Stimulated activated memory B cell treated with anti-CD40 and anti-IgM and Interleukin-4, amounts not matched to agents 10 μg/mL and 1 μg/mL and 100 μg/mL, for 72 hours (primary cell): Measurements from ENCODE around the gene SLIT1.

ENCODE experiments used
- ATAC-seq: fragments of 150-1000 bp; cut with Tn5 transposase; 2 replicates; pipeline ENCODE4 v1.10.0; 2021
- H3K27ac Mint-ChIP-seq: one replicate; pipeline ENCODE4 v1.8.0; 2022; ENCODE audit warnings: mild to moderate bottlenecking, mixed read lengths
- H3K27me3 Mint-ChIP-seq: one replicate; pipeline ENCODE4 v1.8.0; 2022; ENCODE audit warnings: mixed read lengths
- H3K36me3 Mint-ChIP-seq: one replicate; pipeline ENCODE4 v1.8.0; 2022; ENCODE audit warnings: mixed read lengths
- H3K4me1 Mint-ChIP-seq: one replicate; pipeline ENCODE4 v1.8.0; 2022; ENCODE audit warnings: mixed read lengths
- H3K4me3 Mint-ChIP-seq: one replicate; pipeline ENCODE4 v1.8.0; 2022; ENCODE audit warnings: mild to moderate bottlenecking, moderate library complexity, mixed read lengths
- H3K9me3 Mint-ChIP-seq: one replicate; pipeline ENCODE4 v1.8.0; 2022; ENCODE audit warnings: mixed read lengths

The SLIT1 gene

GRCh38 chr10:97127509-97127908 is 58.2 kb downstream of the SLIT1 start:
- no peak for ATAC-seq
- H3K27me3 Mint-ChIP-seq = peaks cover 15% of the 10 kb centered on the region
- H3K36me3 Mint-ChIP-seq = no peaks in the 10 kb centered on the region
- no peak overlapping the region for H3K4me3 Mint-ChIP-seq
- no peak overlapping the region for H3K27ac Mint-ChIP-seq
- H3K4me1 Mint-ChIP-seq = no peaks in the 10 kb centered on the region
- no peaks in the 10 kb centered on the region for H3K9me3 Mint-ChIP-seq

- H3K9me3 Mint-ChIP-seq = no peaks in the 10 kb centered on the region
- no peaks in the 10 kb centered on the region for H3K4me1 Mint-ChIP-seq
- peaks cover 23% of the 10 kb centered on the region for H3K27me3 Mint-ChIP-seq
- no peaks in the 10 kb centered on the region for H3K36me3 Mint-ChIP-seq
- no peak overlapping the region for H3K27ac Mint-ChIP-seq
- ATAC-seq = no peak
- no peak overlapping the region for H3K4me3 Mint-ChIP-seq
These were observed 61.5 kb downstream of the SLIT1 start for GRCh38 chr10:97124211-97124610.

- Mint-ChIP-seq H3K27ac (no peak overlapping the region), H3K4me3 (no peak overlapping the region), H3K36me3 (no peaks in the 10 kb centered on the region), H3K4me1 (no peaks in the 10 kb centered on the region), H3K27me3 (peaks cover 27% of the 10 kb centered on the region), H3K9me3 (no peaks in the 10 kb centered on the region)
- no peak for ATAC-seq
These were observed 62.0 kb downstream of the SLIT1 start for GRCh38 chr10:97123765-97124164.

GRCh38 chr10:97121041-97121440 is 64.7 kb downstream of the SLIT1 start:
- no peak overlapping the region for H3K27ac Mint-ChIP-seq
- H3K27me3 Mint-ChIP-seq = peaks cover 33% of the 10 kb centered on the region
- H3K4me3 Mint-ChIP-seq = no peak overlapping the region
- no peaks in the 10 kb centered on the region for H3K9me3 Mint-ChIP-seq
- H3K4me1 Mint-ChIP-seq = no peaks in the 10 kb centered on the region
- no peaks in the 10 kb centered on the region for H3K36me3 Mint-ChIP-seq
- ATAC-seq = no peak

- Mint-ChIP-seq H3K36me3 (no peaks in the 10 kb centered on the region), H3K27ac (no peak overlapping the region), H3K27me3 (peaks cover 40% of the 10 kb centered on the region), H3K9me3 (no peaks in the 10 kb centered on the region), H3K4me1 (no peaks in the 10 kb centered on the region), H3K4me3 (no peak overlapping the region)
- ATAC-seq = no peak
These were observed 65.4 kb downstream of the SLIT1 start for GRCh38 chr10:97120370-97120769.

GRCh38 chr10:97119058-97119745 is 66.6 kb downstream of the SLIT1 start:
- no peaks in the 10 kb centered on the region for H3K9me3 Mint-ChIP-seq
- no peak for ATAC-seq
- H3K4me3 Mint-ChIP-seq = no peak overlapping the region
- H3K36me3 Mint-ChIP-seq = no peaks in the 10 kb centered on the region
- no peaks in the 10 kb centered on the region for H3K4me1 Mint-ChIP-seq
- peaks cover 43% of the 10 kb centered on the region for H3K27me3 Mint-ChIP-seq
- no peak overlapping the region for H3K27ac Mint-ChIP-seq

GRCh38 chr10:97117372-97117771 is 68.4 kb downstream of the SLIT1 start:
- ATAC-seq = no peak
- no peaks in the 10 kb centered on the region for H3K9me3 Mint-ChIP-seq
- no peaks in the 10 kb centered on the region for H3K4me1 Mint-ChIP-seq
- H3K27me3 Mint-ChIP-seq = peaks cover 46% of the 10 kb centered on the region
- H3K4me3 Mint-ChIP-seq = no peak overlapping the region
- no peaks in the 10 kb centered on the region for H3K36me3 Mint-ChIP-seq
- H3K27ac Mint-ChIP-seq = no peak overlapping the region

GRCh38 chr10:97116462-97117162 is 69.1 kb downstream of the SLIT1 start:
- Mint-ChIP-seq H3K27me3 (peaks cover 47% of the 10 kb centered on the region), H3K4me3 (no peak overlapping the region), H3K36me3 (no peaks in the 10 kb centered on the region), H3K9me3 (no peaks in the 10 kb centered on the region), H3K27ac (no peak overlapping the region), H3K4me1 (no peaks in the 10 kb centered on the region)
- ATAC-seq = no peak

GRCh38 chr10:97115846-97116245 is 69.9 kb downstream of the SLIT1 start:
- H3K36me3 Mint-ChIP-seq = no peaks in the 10 kb centered on the region
- no peak for ATAC-seq
- H3K9me3 Mint-ChIP-seq = no peaks in the 10 kb centered on the region
- H3K27me3 Mint-ChIP-seq = peaks cover 41% of the 10 kb centered on the region
- H3K4me3 Mint-ChIP-seq = no peak overlapping the region
- H3K4me1 Mint-ChIP-seq = no peaks in the 10 kb centered on the region
- no peak overlapping the region for H3K27ac Mint-ChIP-seq

GRCh38 chr10:97111615-97112014 is 74.1 kb downstream of the SLIT1 start:
- Mint-ChIP-seq H3K36me3 (no peaks in the 10 kb centered on the region), H3K27ac (no peak overlapping the region), H3K9me3 (no peaks in the 10 kb centered on the region), H3K4me1 (no peaks in the 10 kb centered on the region), H3K27me3 (peaks cover 50% of the 10 kb centered on the region), H3K4me3 (no peak overlapping the region)
- ATAC-seq = no peak

- Mint-ChIP-seq H3K4me1 (no peaks in the 10 kb centered on the region), H3K36me3 (no peaks in the 10 kb centered on the region), H3K4me3 (no peak overlapping the region), H3K9me3 (no peaks in the 10 kb centered on the region), H3K27me3 (peaks cover 36% of the 10 kb centered on the region), H3K27ac (no peak overlapping the region)
- no peak for ATAC-seq
These were observed 76.2 kb downstream of the SLIT1 start for GRCh38 chr10:97109547-97109946.

- H3K9me3 Mint-ChIP-seq = no peaks in the 10 kb centered on the region
- H3K4me3 Mint-ChIP-seq = no peak overlapping the region
- H3K36me3 Mint-ChIP-seq = no peaks in the 10 kb centered on the region
- no peak for ATAC-seq
- H3K27ac Mint-ChIP-seq = no peak overlapping the region
- no peaks in the 10 kb centered on the region for H3K4me1 Mint-ChIP-seq
- H3K27me3 Mint-ChIP-seq = peaks cover 36% of the 10 kb centered on the region
These were observed 78.2 kb downstream of the SLIT1 start for GRCh38 chr10:97107551-97107950.

GRCh38 chr10:97106207-97106606 is 79.6 kb downstream of the SLIT1 start:
- H3K36me3 Mint-ChIP-seq = no peaks in the 10 kb centered on the region
- H3K4me3 Mint-ChIP-seq = no peak overlapping the region
- H3K4me1 Mint-ChIP-seq = no peaks in the 10 kb centered on the region
- no peaks in the 10 kb centered on the region for H3K9me3 Mint-ChIP-seq
- ATAC-seq = no peak
- H3K27me3 Mint-ChIP-seq = peaks cover 28% of the 10 kb centered on the region
- H3K27ac Mint-ChIP-seq = no peak overlapping the region

- Mint-ChIP-seq H3K4me3 (no peak overlapping the region), H3K27me3 (peaks cover 21% of the 10 kb centered on the region), H3K27ac (no peak overlapping the region), H3K9me3 (no peaks in the 10 kb centered on the region), H3K4me1 (peaks cover 6% of the 10 kb centered on the region), H3K36me3 (no peaks in the 10 kb centered on the region)
- ATAC-seq = no peak
These were observed 80.5 kb downstream of the SLIT1 start for GRCh38 chr10:97105303-97105702.

GRCh38 chr10:97103316-97104080 is 82.3 kb downstream of the SLIT1 start:
- H3K9me3 Mint-ChIP-seq = no peaks in the 10 kb centered on the region
- H3K36me3 Mint-ChIP-seq = no peaks in the 10 kb centered on the region
- H3K27ac Mint-ChIP-seq = no peak overlapping the region
- no peak for ATAC-seq
- peaks cover 25% of the 10 kb centered on the region for H3K27me3 Mint-ChIP-seq
- H3K4me3 Mint-ChIP-seq = no peak overlapping the region
- H3K4me1 Mint-ChIP-seq = peaks cover 6% of the 10 kb centered on the region

- no peaks in the 10 kb centered on the region for H3K9me3 Mint-ChIP-seq
These were observed 83.3 kb downstream of the SLIT1 start for GRCh38 chr10:97102441-97102840.

More at GRCh38 chr10:97102441-97102840, 83.3 kb downstream of the SLIT1 start:
- no peak overlapping the region for H3K27ac Mint-ChIP-seq
- H3K36me3 Mint-ChIP-seq = no peaks in the 10 kb centered on the region
- peaks cover 6% of the 10 kb centered on the region for H3K4me1 Mint-ChIP-seq
- no peak for ATAC-seq
- H3K4me3 Mint-ChIP-seq = no peak overlapping the region
- H3K27me3 Mint-ChIP-seq = peaks cover 26% of the 10 kb centered on the region
